K562 (cell line): ENCODE results near the gene MEX3A. TPM values are rescaled to one million over a fixed set of nuclear protein-coding genes. Genes with fewer than 3 reads are reported as not detected.

Experiments used
- ATAC-seq: fragments of 200-7000 bp; cut with Tn5 transposase; 3 replicates; pipeline ENCODE4 v1.9.1; 2020; ENCODE audit warnings: moderate library complexity
- BruUV-seq: library from RNA; stranded (reverse); fragments of 400-500 nt; replicated peaks from 2 replicates; lab custom pipeline; 2021; lab: Mats Ljungman, UMichigan
- CTCF ChIA-PET: fragments of 300-600 bp; formaldehyde crosslinking; extraction: SDS; loops from one replicate; lab custom pipeline; 2021; ENCODE audit warnings: low intra/inter-chr PET ratio; lab: Yijun Ruan, JAX
- POLR2A ChIA-PET: fragments of 300-600, 350-650 bp; sonication (Branson Sonifier 250); formaldehyde crosslinking; extraction: SDS; loops from one replicate; lab custom pipeline; 2021; ENCODE audit warnings: antibody characterized with exemption, inconsistent platforms; lab: Yijun Ruan, JAX
- DNase-seq, 4 experiments: peaks; one replicate each; pipeline versions ENCODE4 v3.0.0 to v3.0.0-alpha.2; 2011 to 2018; ENCODE audit warnings: low spot score in 3 of 4, mixed read lengths in 3 of 4; ENCODE audit errors: extremely low read depth in 1 of 4
- FAIRE-seq: peaks from 2 replicates; lab custom pipeline; 2011; peaks lifted over from hg19 to GRCh38; lab: Jason Lieb, UNC
- H2AFZ ChIP-seq: 2 replicates; pipeline ENCODE4 v1.6.0; 2011; ENCODE audit warnings: low read depth, low read length, control low read depth, inconsistent platforms
- H3K27ac ChIP-seq: fragments of 200-600 bp; 3 replicates; pipeline ENCODE4 v1.8.0; 2011; ENCODE audit warnings: low read depth, mild to moderate bottlenecking, control low read depth, inconsistent platforms, low read length, moderate library complexity, mixed read lengths; ENCODE audit errors: extremely low read depth
- H3K27me3 ChIP-seq, 2 experiments: fragments of 300-600 bp in 1 of 2; 2 replicates in 1 of 2; 3 replicates in 1 of 2; pipeline versions ENCODE4 v1.6.0 to v1.8.0; 2011; ENCODE audit warnings: inconsistent platforms in 2 of 2, low read length in 2 of 2, mild to moderate bottlenecking in 1 of 2, mixed read lengths in 1 of 2, moderate library complexity in 1 of 2; ENCODE audit not compliant: control insufficient read depth in 2 of 2, insufficient read depth in 2 of 2
- H3K36me3 ChIP-seq: fragments of 300-600 bp; 3 replicates; pipeline ENCODE4 v1.8.0; 2011; ENCODE audit warnings: mild to moderate bottlenecking, low read length, inconsistent platforms; ENCODE audit not compliant: control insufficient read depth, insufficient read depth
- H3K4me1 ChIP-seq, 2 experiments: fragments of 200-600 bp in 1 of 2; replicated peaks in 1 of 2; 2 replicates in 1 of 2; 3 replicates in 1 of 2; pipeline versions ENCODE4 v1.5.1 to v1.8.0; 2011; ENCODE audit warnings: inconsistent platforms in 2 of 2, low read length in 2 of 2, mild to moderate bottlenecking in 1 of 2, mixed read lengths in 1 of 2, moderate library complexity in 1 of 2; ENCODE audit not compliant: control insufficient read depth in 2 of 2, insufficient read depth in 2 of 2
- H3K4me2 ChIP-seq: 2 replicates; pipeline ENCODE4 v1.6.1; 2011; ENCODE audit warnings: low read length, control low read depth, inconsistent platforms, mixed read lengths; ENCODE audit not compliant: insufficient read depth
- H3K4me3 ChIP-seq: fragments of 200-600 bp; sonication (generic), shearing (Covaris generic); 2 replicates; pipeline ENCODE4 v1.5.1; 2016; ENCODE audit warnings: control low read depth, inconsistent platforms
- H3K79me2 ChIP-seq: fragments of 200-600 bp; 3 replicates; pipeline ENCODE4 v1.8.0; 2011; ENCODE audit warnings: low read length, inconsistent platforms; ENCODE audit not compliant: control insufficient read depth, insufficient read depth
- H3K9ac ChIP-seq, 2 experiments: 2 replicates each; pipeline versions ENCODE4 v1.6.0 to v1.6.1; 2011; ENCODE audit warnings: low read depth in 2 of 2, low read length in 2 of 2, control low read depth in 1 of 2, inconsistent platforms in 1 of 2, mild to moderate bottlenecking in 1 of 2, mixed read lengths in 1 of 2; ENCODE audit not compliant: insufficient read depth in 1 of 2
- H3K9me1 ChIP-seq: one replicate; pipeline ENCODE4 v1.6.0; 2011; ENCODE audit warnings: inconsistent platforms, mild to moderate bottlenecking, low read length, moderate library complexity; ENCODE audit not compliant: control insufficient read depth, insufficient read depth
- H3K9me3 ChIP-seq: replicated peaks from 2 replicates; pipeline ENCODE4 v1.5.1; 2011; ENCODE audit warnings: low read depth, low read length, inconsistent platforms; ENCODE audit not compliant: control insufficient read depth, insufficient read depth
- H4K20me1 ChIP-seq: replicated peaks from 2 replicates; pipeline ENCODE4 v1.6.1; 2011; ENCODE audit warnings: low read length, inconsistent platforms, mixed read lengths; ENCODE audit not compliant: control insufficient read depth, insufficient read depth
- BRF1 ChIP-seq: IDR thresholded peaks from 3 replicates; pipeline ENCODE4 v1.6.1; 2011; ENCODE audit warnings: borderline replicate concordance, mild to moderate bottlenecking; ENCODE audit not compliant: insufficient read length; ENCODE audit errors: extremely low read depth
- IFI16 ChIP-seq: fragments of 250-450 bp; sonication (Bioruptor Pico); IDR thresholded peaks from 2 replicates; pipeline ENCODE4 v2.1.2; 2022; ENCODE audit warnings: mild to moderate bottlenecking, inconsistent platforms
- RCOR1 ChIP-seq, 2 experiments: IDR thresholded peaks; 2 replicates each; pipeline ENCODE4 v1.6.1; 2012; ENCODE audit warnings: low read depth in 2 of 2, low read length in 2 of 2, borderline replicate concordance in 1 of 2, improper control_type of control experiment in 1 of 2
- SETDB1 ChIP-seq: IDR thresholded peaks from one replicate; pipeline ENCODE4 v1.6.1; 2012; ENCODE audit warnings: low read length, control low read depth, inconsistent platforms
- ZZZ3 ChIP-seq: fragments of 450-650 bp; IDR thresholded peaks from 2 replicates; pipeline ENCODE4 v1.6.1; 2016; ENCODE audit warnings: antibody characterized with exemption, mild to moderate bottlenecking, moderate library complexity
- WGBS: fragments of 100-300 bp; shearing (Covaris generic); methylation state at CpG from one replicate; pipeline ENCODE4 v1.1.6; 2016; ENCODE audit warnings: low coverage, mixed read lengths; ENCODE audit not compliant: insufficient coverage; ENCODE audit errors: missing lambda C conversion rate; 5-methylcytosine and 5-hydroxymethylcytosine counted together
- in situ Hi-C: fragments of 300-500 bp; cut with MboI; formaldehyde crosslinking; loops from 4 replicates; pipeline ENCODE4 v1.15.0; 2018; ENCODE audit warnings: inconsistent platforms, mixed read lengths
- intact Hi-C: fragments of 100-400 bp; cut with micrococcal nuclease; formaldehyde crosslinking; loops from 2 replicates; pipeline ENCODE4 v1.14.2; 2022
- polyA plus RNA-seq, 8 experiments: library from polyadenylated mRNA; depleted of rRNA in 4 of 8; stranded (reverse) in 5 of 8; unstranded in 3 of 8; fragments of >200 nt; fragmentation: Nextera tagmentation in 2 of 8; fragmentation: Illumina TruSeq in 1 of 8; extraction: Ambion mirVana in 2 of 8; extraction: Trizol in 1 of 8; gene quantifications; 2 replicates each; pipeline versions ENCODE4 v1.2.1 to v1.2.3, GENCODE V29; 2011 to 2014; ENCODE audit warnings: inconsistent platforms in 1 of 8, missing spikeins in 1 of 8
- total RNA-seq, 7 experiments: library from RNA; depleted of rRNA in 6 of 7; stranded (reverse); fragments of >200 nt in 6 of 7; fragmentation: Illumina TruSeq in 2 of 7; extraction: Trizol in 2 of 7; gene quantifications; 2 replicates each; pipeline versions ENCODE4 v1.2.1 to v1.2.3, GENCODE V29; 2011 to 2021; ENCODE audit warnings: low replicate concordance in 1 of 7
- TF ChIP-seq, protein P1 (sequence below): fragments of 450-650 bp; IDR thresholded peaks from 2 replicates; pipeline ENCODE4 v1.6.1; 2018; ENCODE audit not compliant: partially characterized antibody
- TF ChIP-seq, protein P2 (sequence below): fragments of 200-800 bp; sonication (Bioruptor generic); IDR thresholded peaks from 2 replicates; pipeline ENCODE4 v1.6.1; 2016; ENCODE audit warnings: missing genetic modification characterization, missing compliant biosample characterization
- TF ChIP-seq, protein P3 (sequence below): sonication (generic); formaldehyde crosslinking; IDR thresholded peaks from 2 replicates; pipeline ENCODE4 v1.8.0; 2022; ENCODE audit warnings: mild to moderate bottlenecking, missing genetic modification reagents, borderline replicate concordance

Gene MEX3A
- total and polyA plus RNA-seq, 9 of the 15 experiments (the other 6 are each of a cell fraction or from before 2014, with no cell fraction given), result 0.36 to 13.7 (median 5.2) TPM

DNA sequence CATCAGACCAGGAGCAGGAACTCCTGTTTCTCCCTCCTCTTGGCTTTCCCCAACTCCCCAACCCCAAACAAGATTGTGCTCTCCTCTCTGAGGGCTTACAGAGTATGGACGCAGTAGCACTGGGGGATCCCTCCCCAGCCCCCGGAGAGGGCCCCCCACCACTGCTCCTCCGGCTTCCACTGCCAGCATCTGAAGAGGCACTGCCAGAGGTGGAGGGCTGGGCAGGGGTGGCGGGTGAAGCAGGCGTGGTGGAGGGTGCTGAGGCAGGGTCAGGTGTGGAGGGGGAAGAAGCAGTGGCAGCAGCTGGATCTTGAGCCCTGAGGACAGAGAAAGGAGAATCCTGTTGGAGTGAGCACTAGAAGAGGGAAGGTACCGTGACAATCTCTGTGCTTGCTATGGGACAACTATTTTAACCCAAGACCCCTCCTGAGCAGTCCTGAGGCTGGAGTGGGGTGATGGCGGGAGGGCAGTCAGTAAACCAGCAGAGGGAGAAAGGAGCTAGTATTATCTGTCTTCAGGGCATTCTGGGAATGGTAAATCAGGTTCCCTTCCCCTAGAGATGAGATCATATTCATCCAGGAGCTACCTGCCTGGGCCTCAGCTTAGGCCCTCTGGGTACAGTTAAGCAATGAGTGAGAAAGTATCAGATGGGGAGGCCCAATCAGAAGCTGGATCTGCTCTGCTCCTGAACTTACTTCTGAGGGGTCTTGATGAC lies 31.1 kb downstream of the MEX3A start (continued):
- TF ChIP-seq, protein P1, sequence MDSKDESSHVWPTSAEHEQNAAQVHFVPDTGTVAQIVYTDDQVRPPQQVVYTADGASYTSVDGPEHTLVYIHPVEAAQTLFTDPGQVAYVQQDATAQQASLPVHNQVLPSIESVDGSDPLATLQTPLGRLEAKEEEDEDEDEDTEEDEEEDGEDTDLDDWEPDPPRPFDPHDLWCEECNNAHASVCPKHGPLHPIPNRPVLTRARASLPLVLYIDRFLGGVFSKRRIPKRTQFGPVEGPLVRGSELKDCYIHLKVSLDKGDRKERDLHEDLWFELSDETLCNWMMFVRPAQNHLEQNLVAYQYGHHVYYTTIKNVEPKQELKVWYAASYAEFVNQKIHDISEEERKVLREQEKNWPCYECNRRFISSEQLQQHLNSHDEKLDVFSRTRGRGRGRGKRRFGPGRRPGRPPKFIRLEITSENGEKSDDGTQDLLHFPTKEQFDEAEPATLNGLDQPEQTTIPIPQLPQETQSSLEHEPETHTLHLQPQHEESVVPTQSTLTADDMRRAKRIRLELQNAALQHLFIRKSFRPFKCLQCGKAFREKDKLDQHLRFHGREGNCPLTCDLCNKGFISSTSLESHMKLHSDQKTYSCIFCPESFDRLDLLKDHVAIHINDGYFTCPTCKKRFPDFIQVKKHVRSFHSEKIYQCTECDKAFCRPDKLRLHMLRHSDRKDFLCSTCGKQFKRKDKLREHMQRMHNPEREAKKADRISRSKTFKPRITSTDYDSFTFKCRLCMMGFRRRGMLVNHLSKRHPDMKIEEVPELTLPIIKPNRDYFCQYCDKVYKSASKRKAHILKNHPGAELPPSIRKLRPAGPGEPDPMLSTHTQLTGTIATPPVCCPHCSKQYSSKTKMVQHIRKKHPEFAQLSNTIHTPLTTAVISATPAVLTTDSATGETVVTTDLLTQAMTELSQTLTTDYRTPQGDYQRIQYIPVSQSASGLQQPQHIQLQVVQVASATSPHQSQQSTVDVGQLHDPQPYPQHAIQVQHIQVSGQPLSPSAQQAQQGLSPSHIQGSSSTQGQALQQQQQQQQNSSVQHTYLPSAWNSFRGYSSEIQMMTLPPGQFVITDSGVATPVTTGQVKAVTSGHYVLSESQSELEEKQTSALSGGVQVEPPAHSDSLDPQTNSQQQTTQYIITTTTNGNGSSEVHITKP, result no peak
- no peak for TF ChIP-seq RCOR1 (IDR thresholded peaks at IDR 0.05; ENCODE audit: borderline replicate concordance in 1 of 2, low read depth in 2 of 2, low read length in 2 of 2)
- TF ChIP-seq SETDB1, result no peak
- TF ChIP-seq BRF1, result no peak
- no peak for TF ChIP-seq IFI16
- TF ChIP-seq, all 486 proteins: peak for 0

DNA sequence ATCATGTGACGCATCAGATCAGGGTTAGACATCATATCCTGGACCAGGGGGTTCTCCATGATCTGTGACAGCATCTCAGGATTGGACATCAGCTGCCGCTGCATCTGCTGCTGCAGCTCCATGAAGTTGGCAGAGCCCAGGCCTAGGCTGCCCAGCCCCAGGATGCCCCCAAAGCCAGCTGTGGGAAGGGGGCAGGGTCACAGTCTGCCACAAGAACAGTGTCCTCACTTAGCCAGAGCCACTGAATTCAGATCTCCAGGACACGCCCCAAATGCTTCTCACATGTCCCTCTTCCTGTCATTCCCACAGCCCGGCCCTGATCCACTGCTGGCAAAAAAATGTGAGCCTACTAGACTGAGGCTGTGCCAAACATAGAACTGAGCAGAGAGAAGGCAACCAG lies 31.9 kb downstream of the MEX3A start:
- ChIA-PET CTCF (no interaction called here), POLR2A (interaction anchor here (0.7 to 2.0 kb wide), 3 partner anchors 9 to 117 kb away, joined by 3 to 8 read pairs (median 3); no protein-coding TSS in a partner anchor)
- no peak overlapping the region for H3K27ac ChIP-seq
- peaks cover 34% of the 10 kb centered on the region for H3K79me2 ChIP-seq
- peaks cover 51% of the 10 kb centered on the region for H3K36me3 ChIP-seq
- FAIRE-seq (no peak), ATAC-seq (no peak), DNase-seq (no peak)
- no peaks in the 10 kb centered on the region for H3K9me1 ChIP-seq
- no peaks in the 10 kb centered on the region for H3K27me3 ChIP-seq
- no peak overlapping the region for H2AFZ ChIP-seq
- peaks cover 3% of the 10 kb centered on the region; the same call in 1 of the 2 replicates for H4K20me1 ChIP-seq
- H3K4me1 ChIP-seq, result peaks cover 8 to 19% of the 10 kb centered on the region in 2 experiments; a peak in 4 of 5 replicates
- in situ Hi-C loops, result no loop called here
- H3K4me3 ChIP-seq, result no peak overlapping the region
- WGBS, result 93% methylated on average over 4 of the region's 4 CpGs
- H3K4me2 ChIP-seq, result no peak overlapping the region
- H3K9me3 ChIP-seq, result no peaks in the 10 kb centered on the region
- peak overlapping the region in 1 of 2 experiments; percentile 38; a peak in 1 of 4 replicates for H3K9ac ChIP-seq
- BruUV-seq, result no TSS peak
- intact Hi-C loops, result loop anchor here (5.0 kb wide), 2 partner anchors 68 to 113 kb away; no protein-coding TSS in a partner anchor
- TF ChIP-seq, protein P2, sequence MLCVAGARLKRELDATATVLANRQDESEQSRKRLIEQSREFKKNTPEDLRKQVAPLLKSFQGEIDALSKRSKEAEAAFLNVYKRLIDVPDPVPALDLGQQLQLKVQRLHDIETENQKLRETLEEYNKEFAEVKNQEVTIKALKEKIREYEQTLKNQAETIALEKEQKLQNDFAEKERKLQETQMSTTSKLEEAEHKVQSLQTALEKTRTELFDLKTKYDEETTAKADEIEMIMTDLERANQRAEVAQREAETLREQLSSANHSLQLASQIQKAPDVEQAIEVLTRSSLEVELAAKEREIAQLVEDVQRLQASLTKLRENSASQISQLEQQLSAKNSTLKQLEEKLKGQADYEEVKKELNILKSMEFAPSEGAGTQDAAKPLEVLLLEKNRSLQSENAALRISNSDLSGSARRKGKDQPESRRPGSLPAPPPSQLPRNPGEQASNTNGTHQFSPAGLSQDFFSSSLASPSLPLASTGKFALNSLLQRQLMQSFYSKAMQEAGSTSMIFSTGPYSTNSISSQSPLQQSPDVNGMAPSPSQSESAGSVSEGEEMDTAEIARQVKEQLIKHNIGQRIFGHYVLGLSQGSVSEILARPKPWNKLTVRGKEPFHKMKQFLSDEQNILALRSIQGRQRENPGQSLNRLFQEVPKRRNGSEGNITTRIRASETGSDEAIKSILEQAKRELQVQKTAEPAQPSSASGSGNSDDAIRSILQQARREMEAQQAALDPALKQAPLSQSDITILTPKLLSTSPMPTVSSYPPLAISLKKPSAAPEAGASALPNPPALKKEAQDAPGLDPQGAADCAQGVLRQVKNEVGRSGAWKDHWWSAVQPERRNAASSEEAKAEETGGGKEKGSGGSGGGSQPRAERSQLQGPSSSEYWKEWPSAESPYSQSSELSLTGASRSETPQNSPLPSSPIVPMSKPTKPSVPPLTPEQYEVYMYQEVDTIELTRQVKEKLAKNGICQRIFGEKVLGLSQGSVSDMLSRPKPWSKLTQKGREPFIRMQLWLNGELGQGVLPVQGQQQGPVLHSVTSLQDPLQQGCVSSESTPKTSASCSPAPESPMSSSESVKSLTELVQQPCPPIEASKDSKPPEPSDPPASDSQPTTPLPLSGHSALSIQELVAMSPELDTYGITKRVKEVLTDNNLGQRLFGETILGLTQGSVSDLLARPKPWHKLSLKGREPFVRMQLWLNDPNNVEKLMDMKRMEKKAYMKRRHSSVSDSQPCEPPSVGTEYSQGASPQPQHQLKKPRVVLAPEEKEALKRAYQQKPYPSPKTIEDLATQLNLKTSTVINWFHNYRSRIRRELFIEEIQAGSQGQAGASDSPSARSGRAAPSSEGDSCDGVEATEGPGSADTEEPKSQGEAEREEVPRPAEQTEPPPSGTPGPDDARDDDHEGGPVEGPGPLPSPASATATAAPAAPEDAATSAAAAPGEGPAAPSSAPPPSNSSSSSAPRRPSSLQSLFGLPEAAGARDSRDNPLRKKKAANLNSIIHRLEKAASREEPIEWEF (CRISPR knock-in tag), result no peak
- TF ChIP-seq, protein P3, sequence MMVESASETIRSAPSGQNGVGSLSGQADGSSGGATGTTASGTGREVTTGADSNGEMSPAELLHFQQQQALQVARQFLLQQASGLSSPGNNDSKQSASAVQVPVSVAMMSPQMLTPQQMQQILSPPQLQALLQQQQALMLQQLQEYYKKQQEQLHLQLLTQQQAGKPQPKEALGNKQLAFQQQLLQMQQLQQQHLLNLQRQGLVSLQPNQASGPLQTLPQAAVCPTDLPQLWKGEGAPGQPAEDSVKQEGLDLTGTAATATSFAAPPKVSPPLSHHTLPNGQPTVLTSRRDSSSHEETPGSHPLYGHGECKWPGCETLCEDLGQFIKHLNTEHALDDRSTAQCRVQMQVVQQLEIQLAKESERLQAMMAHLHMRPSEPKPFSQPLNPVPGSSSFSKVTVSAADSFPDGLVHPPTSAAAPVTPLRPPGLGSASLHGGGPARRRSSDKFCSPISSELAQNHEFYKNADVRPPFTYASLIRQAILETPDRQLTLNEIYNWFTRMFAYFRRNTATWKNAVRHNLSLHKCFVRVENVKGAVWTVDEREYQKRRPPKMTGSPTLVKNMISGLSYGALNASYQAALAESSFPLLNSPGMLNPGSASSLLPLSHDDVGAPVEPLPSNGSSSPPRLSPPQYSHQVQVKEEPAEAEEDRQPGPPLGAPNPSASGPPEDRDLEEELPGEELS (CRISPR knock-in tag), result no peak
- no peak for TF ChIP-seq ZZZ3
